GM21526 (cell line): ENCODE measurements around the gene TNFAIP8L3.

ENCODE experiments used
- ATAC-seq: cut with Tn5 transposase; IDR thresholded peaks from one replicate; pipeline ENCODE4 v1.9.1; 2021; ENCODE audit warnings: moderate library complexity; ENCODE audit not compliant: unreplicated experiment, low FRiP score

TNFAIP8L3 gene

DNA sequence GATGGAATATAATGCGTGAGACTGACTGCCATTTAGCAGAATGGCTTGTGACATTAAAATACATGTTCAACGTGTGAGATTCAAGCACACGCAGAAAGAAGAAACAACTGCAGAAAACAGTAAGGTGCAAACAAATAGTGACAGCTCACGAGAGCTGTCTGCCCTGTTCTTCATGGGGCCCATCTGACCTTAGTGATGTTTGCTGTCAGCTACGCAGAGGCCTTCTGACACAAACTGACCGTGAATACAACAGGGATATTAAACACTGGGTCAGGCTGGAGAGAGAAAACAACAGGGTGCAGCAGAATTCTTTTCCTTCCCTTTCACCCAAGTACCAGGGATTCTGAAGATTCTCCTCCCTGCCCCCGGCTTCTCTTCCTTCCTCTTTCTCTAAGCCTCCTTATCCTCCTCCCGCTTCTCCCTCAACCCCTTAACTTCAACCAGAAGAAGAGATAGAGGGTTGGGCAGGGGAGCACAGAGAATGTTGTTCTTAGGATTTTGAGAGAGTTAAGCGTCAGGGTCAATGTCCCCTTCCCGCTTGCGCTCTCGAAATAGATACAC, 2.1 kb downstream of the TNFAIP8L3 start:
- ATAC-seq = no peak

DNA sequence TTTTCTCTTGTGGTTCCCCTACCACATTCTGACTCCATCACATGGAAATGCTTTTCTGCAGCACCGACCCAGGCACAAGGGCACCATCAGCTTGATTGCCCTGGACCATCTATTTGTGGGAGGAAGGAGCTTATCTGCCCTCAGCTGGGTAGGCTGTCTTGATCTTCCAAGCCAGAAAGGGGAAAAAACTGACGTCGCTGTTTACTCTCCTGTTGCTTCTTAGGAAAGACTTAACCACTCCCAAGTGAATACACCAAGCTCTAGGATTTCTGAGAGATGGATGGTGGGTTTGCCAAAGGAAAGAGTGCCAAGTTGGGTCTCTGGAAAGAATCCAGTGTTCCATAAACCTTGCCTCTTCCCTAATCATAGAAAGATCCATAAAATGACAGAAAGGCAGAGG, 4.0 kb downstream of the TNFAIP8L3 start:
- ATAC-seq = no peak

DNA sequence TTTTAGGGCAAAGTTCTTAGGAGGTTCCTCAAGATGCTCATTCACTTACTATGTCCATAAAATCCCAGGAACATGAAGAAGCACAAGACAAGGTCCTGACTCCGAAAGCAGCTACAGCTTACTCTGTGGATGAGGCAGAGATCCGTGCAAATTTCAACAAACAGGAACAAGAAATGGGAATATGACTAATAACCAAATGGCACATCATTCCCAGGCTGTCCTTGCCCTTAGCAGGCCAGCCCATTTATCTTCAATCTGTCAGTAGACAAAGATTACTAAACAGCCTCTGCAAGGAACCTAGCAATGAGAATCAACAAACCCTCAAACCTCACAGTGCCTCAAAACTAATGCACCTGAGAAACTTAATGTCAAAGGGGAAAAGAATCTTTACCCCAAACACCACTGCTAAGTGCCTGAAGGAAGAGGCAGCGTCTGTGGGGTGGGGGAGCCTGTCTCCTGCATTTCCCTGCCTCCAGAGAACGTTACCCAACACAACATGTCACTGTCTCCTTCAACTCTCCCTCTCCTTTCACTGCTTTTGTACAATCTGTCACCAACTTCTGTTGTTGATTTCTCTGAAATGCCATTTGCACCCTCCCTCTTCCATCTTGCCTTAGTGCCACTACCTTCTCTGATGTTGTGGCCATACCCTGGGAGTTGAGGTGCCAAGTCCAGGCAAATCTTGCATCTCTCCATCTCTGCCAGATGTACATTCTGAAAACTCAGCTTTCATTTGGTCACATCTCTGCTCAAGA, 4.8 kb downstream of the TNFAIP8L3 start:
- ATAC-seq = no peak

DNA sequence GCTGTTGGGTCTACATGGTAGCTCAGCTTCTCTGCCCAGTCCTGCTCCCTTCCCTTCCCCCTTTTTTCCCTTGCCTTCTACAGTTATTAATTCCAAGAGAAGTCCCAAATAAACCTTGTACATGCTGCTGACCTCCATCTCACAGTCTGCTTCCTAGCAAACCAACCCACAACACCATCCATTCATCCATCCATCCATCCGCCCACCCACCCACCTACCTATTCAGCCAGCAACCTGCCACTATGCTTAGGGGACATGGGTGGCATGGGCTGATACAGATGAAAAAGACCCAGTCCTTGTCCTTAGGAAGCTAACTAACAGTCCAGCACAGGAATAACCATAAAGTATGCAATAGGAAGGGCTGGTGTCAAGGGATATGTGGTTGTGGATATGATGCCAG, 5.7 kb downstream of the TNFAIP8L3 start:
- no peak for ATAC-seq

DNA sequence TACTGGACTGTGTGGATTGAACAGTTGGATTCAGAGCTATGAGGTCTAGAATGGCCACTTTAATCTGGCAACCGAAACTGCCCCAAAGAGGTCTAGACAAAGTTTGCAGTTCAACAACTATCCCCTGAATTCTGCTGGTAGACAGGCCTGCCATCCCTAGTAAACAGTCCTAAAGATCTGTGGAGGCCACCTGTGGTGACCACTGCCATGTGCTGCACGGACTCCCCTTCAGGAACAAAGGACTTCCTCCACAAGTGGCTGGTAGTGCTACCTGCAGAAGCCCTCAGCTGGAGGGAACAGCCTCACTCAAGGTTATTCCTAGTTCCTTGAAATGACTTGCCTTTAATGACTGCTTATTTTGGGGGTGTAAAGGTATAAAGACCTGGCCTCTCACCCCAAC, 6.1 kb downstream of the TNFAIP8L3 start:
- no peak for ATAC-seq

DNA sequence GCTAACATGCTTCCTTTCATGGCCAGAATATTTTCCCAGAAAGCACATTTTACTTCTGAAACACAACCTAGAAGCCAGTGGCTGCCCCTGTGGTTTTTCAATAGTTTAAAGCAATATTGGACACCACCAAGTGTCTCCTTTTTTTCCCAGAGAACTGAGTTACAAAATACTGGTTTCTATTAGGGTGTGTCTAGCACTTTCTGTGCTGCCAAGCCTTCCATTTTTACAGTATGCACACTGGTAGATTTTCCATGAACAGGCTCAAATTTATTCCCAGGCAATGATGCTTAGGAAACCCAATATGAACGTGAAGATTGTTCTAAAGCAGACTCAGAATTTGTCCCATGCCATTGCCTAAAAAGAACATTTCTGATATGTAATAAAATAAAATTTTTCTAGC, 7.2 kb downstream of the TNFAIP8L3 start:
- ATAC-seq = no peak

DNA sequence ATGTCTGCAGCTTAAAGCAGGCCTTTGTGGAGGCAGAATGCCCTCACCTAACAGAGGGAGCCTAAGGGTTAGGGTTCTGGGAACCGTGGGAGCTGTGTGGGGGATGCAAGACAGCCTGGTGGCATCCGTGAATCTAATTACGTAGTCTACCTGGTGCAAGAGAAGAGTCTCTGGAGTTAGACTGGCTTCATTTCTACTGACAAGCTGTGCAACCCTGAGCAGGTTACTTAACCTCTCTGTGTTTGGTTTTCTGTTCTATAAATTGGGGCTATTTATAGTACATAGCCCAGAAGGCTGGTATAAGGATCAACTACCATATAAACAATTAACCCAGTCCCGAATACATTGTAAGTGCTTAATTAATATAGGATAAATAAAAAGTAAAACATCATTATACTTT, 8.3 kb downstream of the TNFAIP8L3 start:
- no peak for ATAC-seq

DNA sequence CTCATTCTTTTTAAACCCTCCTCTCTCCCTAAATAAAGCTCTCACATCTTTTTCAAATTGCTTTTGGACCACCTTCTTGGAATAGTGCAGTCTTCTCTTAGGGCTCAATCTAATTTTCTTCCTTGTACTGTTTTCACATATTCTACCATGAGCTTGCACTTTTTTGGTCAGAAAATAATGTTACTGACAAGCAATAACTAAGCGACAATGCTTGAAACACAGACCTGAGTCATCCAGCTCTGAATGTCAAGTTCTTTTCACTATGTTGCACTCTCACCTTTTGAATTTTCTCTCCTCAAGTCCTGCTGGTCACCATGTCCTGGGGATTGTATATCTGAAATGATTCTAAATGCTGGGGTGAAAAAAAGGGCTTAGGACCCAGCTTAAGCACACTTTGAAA, 8.9 kb downstream of the TNFAIP8L3 start:
- ATAC-seq = no peak

DNA sequence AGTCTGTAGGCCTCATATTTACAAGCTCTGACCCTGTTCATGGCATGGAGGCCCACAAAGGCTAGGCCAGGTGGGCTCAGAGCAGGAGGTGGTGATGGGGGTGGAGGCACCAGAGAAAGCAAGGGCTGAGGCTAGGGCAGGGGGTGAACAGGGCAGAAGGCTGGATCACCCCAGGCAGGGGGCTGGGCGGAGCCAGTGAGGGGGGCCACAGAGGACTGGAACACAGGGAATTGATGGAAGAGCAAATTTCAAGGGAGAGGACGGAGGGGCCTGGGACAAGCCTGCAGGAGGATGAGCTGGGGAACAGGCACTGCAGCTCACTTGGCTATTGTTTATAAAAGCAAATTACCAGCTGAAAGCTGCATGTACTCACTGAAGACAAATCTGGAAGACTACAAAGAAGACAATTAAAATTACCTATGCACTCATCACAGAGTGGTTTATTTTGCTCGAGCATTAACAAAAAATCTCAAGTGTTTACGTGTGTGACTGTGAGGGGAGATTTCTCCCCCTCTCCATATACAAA, 11.0 kb downstream of the TNFAIP8L3 start:
- no peak for ATAC-seq

DNA sequence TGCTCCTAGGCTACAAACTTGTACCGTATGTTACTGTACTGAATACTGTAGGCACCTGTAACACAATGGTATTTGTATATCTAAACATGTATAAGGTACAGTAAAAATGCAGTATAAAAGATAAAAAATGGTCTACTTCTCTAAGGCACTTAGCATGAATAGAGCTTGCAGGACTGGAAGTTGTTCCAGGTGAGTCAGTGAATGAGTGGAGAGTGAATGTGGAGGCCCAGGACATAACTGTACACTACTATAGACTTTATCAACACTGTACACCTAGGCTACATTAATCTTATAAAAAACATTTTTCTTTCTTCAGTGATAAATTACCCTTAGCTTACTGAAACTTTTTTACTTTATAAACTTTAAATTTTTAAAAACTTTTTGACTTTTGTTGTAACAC, 12.5 kb downstream of the TNFAIP8L3 start:
- ATAC-seq = no peak

DNA sequence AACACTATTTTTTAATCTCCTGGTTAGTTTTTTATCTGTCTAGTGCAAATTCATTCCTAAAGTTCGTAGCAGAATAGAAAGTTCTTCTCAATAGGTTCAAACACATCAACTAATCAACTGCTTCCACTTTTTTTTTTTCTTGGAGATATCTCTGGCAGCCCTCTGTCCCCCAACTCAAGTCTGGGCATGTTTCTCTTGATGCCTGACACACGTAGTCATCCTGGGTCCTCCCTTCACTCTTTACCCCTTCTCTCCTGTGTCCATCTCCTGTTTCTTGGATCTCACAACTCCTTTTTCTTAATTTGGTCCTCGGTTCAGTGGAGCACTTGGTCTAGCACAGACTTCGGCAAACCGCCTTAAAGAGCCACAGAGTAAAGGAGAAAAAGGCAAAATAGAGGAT, 14.4 kb downstream of the TNFAIP8L3 start:
- no peak for ATAC-seq

DNA sequence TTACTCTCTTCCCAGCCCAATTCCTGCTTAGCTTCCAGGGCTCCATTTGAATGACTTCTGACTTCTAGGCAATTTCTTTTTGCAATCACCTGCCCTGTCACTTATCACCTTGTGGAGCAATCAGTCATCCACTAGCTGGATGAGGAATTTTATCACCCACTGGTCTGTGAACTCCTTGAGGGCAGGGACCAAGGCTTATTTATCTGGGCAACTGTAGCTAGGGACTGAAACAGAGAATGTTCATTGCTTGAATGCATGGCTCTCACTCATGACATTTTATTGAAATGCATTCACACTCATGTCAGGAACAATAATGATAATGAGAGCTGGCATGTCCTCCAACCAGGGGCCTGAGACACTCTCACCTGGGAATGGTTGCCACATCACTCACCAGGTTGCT, 15.5 kb downstream of the TNFAIP8L3 start:
- no peak for ATAC-seq

DNA sequence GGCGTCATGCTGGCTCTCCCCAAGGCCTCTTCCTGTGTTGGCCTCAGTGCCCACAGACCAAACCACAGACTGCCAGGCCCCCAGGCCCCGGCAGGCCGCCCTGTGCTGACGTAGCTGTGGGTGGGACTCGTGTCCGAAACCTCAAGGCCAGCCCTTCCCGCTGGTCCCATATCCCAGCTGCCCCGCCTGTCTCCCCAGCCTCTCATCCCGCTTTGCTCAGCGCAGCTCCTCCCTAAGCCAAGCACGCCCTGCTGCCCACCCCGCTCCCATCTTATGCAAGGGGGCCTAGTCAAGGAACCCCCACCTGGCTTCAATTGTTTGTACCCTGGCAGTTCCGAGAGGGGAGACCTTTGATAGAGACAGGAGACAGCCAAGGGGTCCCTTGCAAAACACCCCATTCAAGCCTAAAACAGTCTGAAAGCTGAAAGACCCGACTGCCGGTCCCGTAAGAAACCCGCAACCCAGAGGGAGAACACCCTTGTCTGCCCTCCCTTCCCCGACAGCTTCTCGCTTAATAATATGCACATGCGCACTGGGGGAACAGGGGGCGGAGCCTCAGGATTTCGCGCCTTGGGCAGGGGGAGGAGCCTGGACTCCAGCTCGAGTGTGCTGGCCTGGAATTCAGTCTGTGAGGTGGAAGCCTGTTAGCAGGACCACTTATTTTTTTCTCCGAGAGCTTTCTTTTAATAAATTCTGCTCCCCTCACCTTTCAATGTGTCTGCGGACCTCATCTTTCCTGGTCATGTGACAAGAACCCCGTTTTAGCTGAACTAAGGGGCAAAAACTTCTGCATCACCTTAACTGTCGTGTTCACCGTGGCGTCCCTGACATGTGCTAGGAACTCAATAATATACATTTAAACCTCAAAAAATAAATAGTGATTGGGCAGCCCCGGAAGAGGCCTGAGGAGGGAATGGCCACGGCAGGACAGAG, 17.2 kb downstream of the TNFAIP8L3 start:
- ATAC-seq = no peak

DNA sequence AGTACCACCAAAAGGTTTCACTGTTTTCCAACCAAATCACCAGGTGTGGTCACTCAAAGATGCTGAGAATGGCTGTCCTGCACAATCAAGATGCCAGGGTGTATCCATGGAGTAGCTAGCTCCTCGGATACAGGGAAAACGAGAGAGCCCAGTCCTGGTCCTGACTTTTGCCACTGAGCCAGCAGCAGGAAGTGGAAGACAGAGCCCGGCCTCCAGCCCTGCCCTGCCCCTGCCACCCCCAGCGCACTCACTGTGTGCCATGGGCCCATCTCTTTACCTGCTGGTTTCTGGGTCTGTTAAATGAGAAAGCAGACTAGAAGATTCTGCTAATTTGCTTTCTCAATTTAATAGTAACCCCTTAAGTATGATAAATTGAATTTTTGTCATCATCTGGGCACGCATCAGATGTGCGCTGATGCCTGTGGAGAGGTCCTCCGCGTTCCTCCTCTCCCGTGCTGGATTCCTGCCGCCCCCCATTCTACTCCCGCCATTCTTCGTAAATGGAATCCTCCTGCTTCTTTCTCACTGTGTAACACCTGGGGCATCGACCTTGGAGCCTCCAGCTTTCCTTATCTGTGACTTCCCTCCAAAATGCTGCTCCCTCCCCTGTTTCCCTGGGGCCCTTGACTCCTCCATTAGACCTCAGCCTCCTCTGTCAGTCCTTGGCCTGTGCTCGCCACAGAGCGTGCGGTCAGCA, 18.0 kb downstream of the TNFAIP8L3 start:
- ATAC-seq = no peak

DNA sequence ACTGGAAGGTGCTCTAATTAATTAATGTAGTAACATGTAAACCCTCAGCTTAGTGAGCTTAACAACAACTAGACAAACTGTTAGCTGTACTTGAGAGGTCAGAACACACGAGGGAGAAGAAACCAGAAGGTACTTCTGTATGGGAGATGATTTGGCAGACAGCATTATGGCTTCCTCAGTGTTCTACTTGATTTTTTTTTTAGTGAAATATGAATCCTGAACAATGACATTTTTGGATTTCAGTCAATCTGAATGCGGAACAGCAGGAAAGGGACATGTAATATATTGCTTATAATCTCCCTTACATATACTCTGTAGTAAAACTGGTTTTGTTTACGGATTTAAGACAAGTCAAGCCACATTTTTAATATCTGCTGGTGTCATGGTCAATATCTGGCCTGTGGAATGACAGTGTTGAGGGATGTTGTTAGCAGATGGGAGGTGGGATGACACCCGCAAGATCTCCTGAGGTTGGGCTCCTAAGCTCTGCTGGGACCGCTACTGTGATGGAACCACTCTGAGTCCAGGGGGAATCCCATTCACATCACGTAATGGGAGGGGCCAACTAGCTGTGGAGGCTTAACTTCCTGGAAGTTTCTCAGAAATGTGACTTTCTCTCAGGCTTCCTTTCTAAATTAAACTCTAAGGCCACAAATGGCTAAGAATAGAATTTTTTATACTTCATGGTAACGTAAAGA, 18.7 kb downstream of the TNFAIP8L3 start:
- ATAC-seq = no peak

DNA sequence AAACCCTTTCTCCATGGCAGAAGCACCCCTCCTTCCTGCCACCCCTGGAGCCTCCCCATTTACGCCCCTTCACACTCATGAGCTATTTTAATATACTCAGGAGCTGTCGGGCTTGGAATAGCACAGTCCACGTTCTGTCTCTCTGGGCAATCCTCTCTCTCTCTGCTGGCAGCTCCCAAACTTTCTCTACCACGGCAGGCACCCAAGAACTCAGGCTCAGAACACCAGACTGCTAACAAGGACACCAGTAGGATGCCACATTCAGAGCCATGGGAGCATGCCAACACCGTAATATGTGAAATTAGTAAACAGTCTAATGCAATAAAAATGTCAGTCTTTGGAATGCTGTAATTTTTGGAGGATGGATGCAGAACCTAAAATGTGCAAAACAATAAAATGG, 19.3 kb downstream of the TNFAIP8L3 start:
- ATAC-seq = no peak

DNA sequence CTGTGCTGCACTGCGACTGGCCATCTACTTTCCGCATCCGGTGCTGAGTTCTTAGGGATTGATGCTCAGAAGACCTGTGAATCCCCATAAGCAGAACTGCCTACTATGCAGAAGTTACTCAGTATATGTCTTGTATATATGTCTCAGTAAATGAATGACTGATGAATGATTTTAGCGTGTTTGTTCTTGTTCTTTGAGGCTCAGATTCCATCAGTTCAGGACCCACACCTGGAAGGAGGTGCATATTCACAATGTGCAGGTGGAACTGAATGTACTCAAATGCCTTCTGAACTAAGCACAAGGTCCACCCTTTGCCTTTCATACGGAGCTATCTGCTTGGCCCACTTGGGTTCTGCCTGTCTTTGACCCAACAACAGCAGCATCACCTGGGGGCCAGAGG, 19.8 kb downstream of the TNFAIP8L3 start:
- no peak for ATAC-seq

DNA sequence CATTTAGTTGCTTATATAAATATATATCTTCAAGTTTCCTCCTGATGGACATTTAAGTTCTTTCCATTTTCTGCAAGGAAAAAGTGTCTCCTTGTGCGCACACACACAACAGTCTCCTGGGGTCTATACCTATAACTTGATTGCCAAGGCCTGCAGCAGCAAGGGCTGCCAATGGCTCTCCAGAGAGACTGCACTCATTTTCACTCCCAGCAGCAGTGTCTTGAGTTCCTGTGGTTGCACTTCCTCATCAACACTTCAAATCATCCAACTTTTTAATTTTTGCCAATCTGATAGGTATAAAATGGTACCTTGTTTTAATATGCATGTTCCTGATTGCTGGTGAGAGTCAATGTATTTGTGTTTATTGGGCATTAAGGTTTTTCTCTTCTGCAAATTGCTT, 23.1 kb downstream of the TNFAIP8L3 start:
- ATAC-seq = no peak

DNA sequence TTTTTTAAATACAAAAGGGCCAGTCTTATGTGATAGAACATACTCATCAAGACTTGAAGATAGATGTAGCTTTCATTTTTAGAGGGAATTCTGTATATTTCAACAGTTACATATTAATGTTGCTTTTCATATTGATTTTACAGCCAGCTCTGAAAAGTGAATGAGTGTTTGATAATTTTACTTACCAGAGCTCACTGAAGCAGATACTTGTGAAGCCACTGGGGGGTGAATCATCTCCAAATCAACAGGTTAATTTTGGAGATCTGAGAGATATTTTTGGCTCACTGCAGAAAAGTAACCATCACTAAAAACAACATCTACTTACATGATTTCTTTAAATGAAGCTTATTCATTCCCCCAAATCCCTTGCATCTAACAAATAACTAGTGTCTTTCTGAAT, 24.7 kb downstream of the TNFAIP8L3 start:
- no peak for ATAC-seq

DNA sequence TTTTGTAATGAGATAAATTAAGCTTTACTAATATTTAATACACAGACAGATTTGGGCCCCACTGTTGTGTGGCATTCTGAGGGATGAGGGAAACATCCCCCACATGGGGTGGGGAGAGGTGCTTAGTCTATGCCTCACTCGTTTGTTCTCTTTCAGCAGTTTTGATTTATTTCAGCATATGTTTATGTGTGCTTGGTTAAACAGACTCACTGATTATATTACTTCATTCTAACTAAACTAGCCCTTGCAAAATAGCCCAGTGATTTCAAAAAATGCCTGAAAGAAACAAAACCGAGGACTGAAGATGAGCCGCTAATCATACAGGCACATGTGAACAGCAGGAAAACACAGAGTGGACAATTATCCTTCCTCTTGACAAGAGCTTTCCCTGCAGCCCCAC, 27.2 kb downstream of the TNFAIP8L3 start:
- no peak for ATAC-seq
